Brain microvascular endothelial cell (primary cell): Measurements from ENCODE around the gene CYFIP2.

Experiments used
- DNase-seq: peaks from one replicate; pipeline ENCODE4 v3.0.0-alpha.2; 2020
- H3K27ac ChIP-seq: fragments of 250-450 bp; sonication (Bioruptor Pico); 2 replicates; pipeline ENCODE4 v1.5.1; 2020; ENCODE audit warnings: mild to moderate bottlenecking, moderate library complexity
- H3K27me3 ChIP-seq: fragments of 250-450 bp; sonication (Bioruptor Pico); replicated peaks from 2 replicates; pipeline ENCODE4 v1.5.1; 2020; ENCODE audit warnings: mild to moderate bottlenecking
- H3K36me3 ChIP-seq: fragments of 250-450 bp; sonication (Bioruptor Pico); replicated peaks from 2 replicates; pipeline ENCODE4 v1.5.1; 2020; ENCODE audit warnings: mild to moderate bottlenecking
- H3K4me3 ChIP-seq: 2 replicates; pipeline ENCODE4 v1.5.1; 2011; ENCODE audit warnings: low read depth, mild to moderate bottlenecking, control low read depth, low read length, moderate library complexity
- CTCF ChIP-seq: IDR thresholded peaks from 2 replicates; pipeline ENCODE4 v1.5.1; 2011; ENCODE audit warnings: low read depth, mild to moderate bottlenecking, moderate library complexity, low read length, control low read depth, inconsistent platforms; ENCODE audit errors: missing control alignments
- in situ Hi-C: cut with HindIII; loops from 2 replicates; pipeline ENCODE4 v1.10.0; 2017; ENCODE audit warnings: low sequenced_read_pairs, low pct_ligation_motif_present

CYFIP2 gene

GRCh38 chr5:157301066-157301465 lies 35.1 kb downstream of the CYFIP2 start:
- in situ Hi-C loops = no loop called here
- H3K27ac ChIP-seq = no peak overlapping the region
- no peaks in the 10 kb centered on the region for H3K27me3 ChIP-seq
- DNase-seq = no peak
- H3K36me3 ChIP-seq = no peaks in the 10 kb centered on the region
- no peak for TF ChIP-seq CTCF
- no peak overlapping the region for H3K4me3 ChIP-seq

- no peak for TF ChIP-seq CTCF
- H3K27me3 ChIP-seq = no peaks in the 10 kb centered on the region
- H3K36me3 ChIP-seq = no peaks in the 10 kb centered on the region
- in situ Hi-C loops = no loop called here
- no peak overlapping the region for H3K4me3 ChIP-seq
- DNase-seq = no peak
- no peak overlapping the region for H3K27ac ChIP-seq
Observed at GRCh38 chr5:157303023-157303422, 37.1 kb downstream of the CYFIP2 start.

GRCh38 chr5:157303667-157304327 lies 37.9 kb downstream of the CYFIP2 start:
- no peak for DNase-seq
- Histone ChIP-seq H3K27me3 (no peaks in the 10 kb centered on the region), H3K4me3 (no peak overlapping the region), H3K27ac (no peak overlapping the region), H3K36me3 (no peaks in the 10 kb centered on the region)
- TF ChIP-seq CTCF = peak; percentile 41
- in situ Hi-C loops = no loop called here

- H3K27ac ChIP-seq = no peak overlapping the region
- H3K4me3 ChIP-seq = no peak overlapping the region
- in situ Hi-C loops = no loop called here
- no peak for DNase-seq
- TF ChIP-seq CTCF = no peak
- no peaks in the 10 kb centered on the region for H3K27me3 ChIP-seq
- H3K36me3 ChIP-seq = no peaks in the 10 kb centered on the region
Observed at GRCh38 chr5:157306081-157306480, 40.2 kb downstream of the CYFIP2 start.

GRCh38 chr5:157306692-157307471 lies 41.0 kb downstream of the CYFIP2 start:
- no peak overlapping the region for H3K4me3 ChIP-seq
- no peak overlapping the region for H3K27ac ChIP-seq
- no peak for DNase-seq
- in situ Hi-C loops = no loop called here
- TF ChIP-seq CTCF = no peak
- no peaks in the 10 kb centered on the region for H3K36me3 ChIP-seq
- H3K27me3 ChIP-seq = no peaks in the 10 kb centered on the region
